ENCODE results near the gene PHACTR4. TPM values are rescaled to one million over a fixed set of nuclear protein-coding genes. Genes with fewer than 3 reads are reported as not detected.
"Not testable (repeated sequence)": the region's sequence is repeated elsewhere in the genome, so short reads cannot be mapped to it uniquely, and the experiment has no call there.

The PHACTR4 gene
- total RNA-seq, 4 donors from 2014 or later: 20.3 to 32.2 (median 27.0) TPM

GRCh38 chr1:28354121-28354520 is 15.4 kb upstream of the PHACTR4 start:
- 37% methylated on average over 3 of the region's 3 CpGs for WGBS, 2 donors (ENCODE audit: low coverage in 1 of 2)

GRCh38 chr1:28358716-28359115 is 10.8 kb upstream of the PHACTR4 start:
- H3K4me3 ChIP-seq: no peak overlapping the region
- no peak for ATAC-seq
- H3K9me3 ChIP-seq: no peaks in the 10 kb centered on the region
- H3K27ac ChIP-seq: no peak overlapping the region
- 46 to 66% methylated on average over 3 of the region's 3 CpGs for WGBS, 2 donors (ENCODE audit: low coverage in 1 of 2)
- H3K27me3 ChIP-seq: no peaks in the 10 kb centered on the region
- no peaks in the 10 kb centered on the region for H3K4me1 ChIP-seq
- TF ChIP-seq POLR2AphosphoS5 (IDR thresholded peaks at IDR 0.05) (no peak), POLR2A (IDR thresholded peaks at IDR 0.05) (no peak), CTCF (IDR thresholded peaks at IDR 0.05) (no peak), EP300 (IDR thresholded peaks at IDR 0.05) (no peak)
- H3K36me3 ChIP-seq: no peaks in the 10 kb centered on the region

More at GRCh38 chr1:28354121-28354520, 15.4 kb upstream of the PHACTR4 start:
- Histone ChIP-seq H3K27me3 (no peaks in the 10 kb centered on the region), H3K27ac (no peak overlapping the region), H3K9me3 (no peaks in the 10 kb centered on the region), H3K36me3 (no peaks in the 10 kb centered on the region), H3K4me1 (no peaks in the 10 kb centered on the region), H3K4me3 (no peak overlapping the region)
- TF ChIP-seq CTCF (IDR thresholded peaks at IDR 0.05): no peak
- TF ChIP-seq POLR2AphosphoS5 (IDR thresholded peaks at IDR 0.05): no peak
- no peak for TF ChIP-seq POLR2A (IDR thresholded peaks at IDR 0.05)
- TF ChIP-seq EP300 (IDR thresholded peaks at IDR 0.05): no peak
- no peak for ATAC-seq

- no peak overlapping the region for H3K4me3 ChIP-seq
- 38 to 46% methylated on average over 3 to 7 of the region's 7 CpGs for whole genome bisulfite sequencing, 2 donors (ENCODE audit: low coverage in 1 of 2)
- no peaks in the 10 kb centered on the region for H3K4me1 ChIP-seq
- no peak overlapping the region for H3K27ac ChIP-seq
- H3K27me3 ChIP-seq: no peaks in the 10 kb centered on the region
- H3K36me3 ChIP-seq: no peaks in the 10 kb centered on the region
- no peaks in the 10 kb centered on the region for H3K9me3 ChIP-seq
- no peak for ATAC-seq
- TF ChIP-seq POLR2A (IDR thresholded peaks at IDR 0.05): no peak
- TF ChIP-seq CTCF (IDR thresholded peaks at IDR 0.05): peak; percentile 49 to 65 (median 58)
- no peak for TF ChIP-seq EP300 (IDR thresholded peaks at IDR 0.05)
Observed at GRCh38 chr1:28359592-28360239, 9.8 kb upstream of the PHACTR4 start.

GRCh38 chr1:28364888-28365287 is 4.7 kb upstream of the PHACTR4 start:
- no peaks in the 10 kb centered on the region for H3K4me1 ChIP-seq
- TF ChIP-seq POLR2AphosphoS5 (IDR thresholded peaks at IDR 0.05): no peak
- TF ChIP-seq CTCF (IDR thresholded peaks at IDR 0.05): no peak
- no peak for TF ChIP-seq POLR2A (IDR thresholded peaks at IDR 0.05)
- TF ChIP-seq EP300 (IDR thresholded peaks at IDR 0.05): no peak
- H3K9me3 ChIP-seq: no peaks in the 10 kb centered on the region
- 30 to 65% methylated on average over 4 of the region's 4 CpGs for WGBS, 2 donors (ENCODE audit: low coverage in 1 of 2)
- no peaks in the 10 kb centered on the region for H3K36me3 ChIP-seq
- ATAC-seq: no peak
- no peaks in the 10 kb centered on the region for H3K27me3 ChIP-seq
- H3K4me3 ChIP-seq: no peak overlapping the region
- no peak overlapping the region for H3K27ac ChIP-seq

- Histone ChIP-seq H3K27me3 (no peaks in the 10 kb centered on the region), H3K27ac (no peak overlapping the region), H3K36me3 (no peaks in the 10 kb centered on the region), H3K4me1 (peaks cover 0 to 6% (median 4%) of the 10 kb centered on the region in 3 donors), H3K9me3 (no peaks in the 10 kb centered on the region), H3K4me3 (no peak overlapping the region)
- ATAC-seq: no peak
- 69 to 84% methylated on average over 4 to 5 of the region's 7 CpGs for WGBS, 2 donors (ENCODE audit: low coverage in 1 of 2)
- TF ChIP-seq POLR2AphosphoS5 (IDR thresholded peaks at IDR 0.05): no peak
- TF ChIP-seq EP300 (IDR thresholded peaks at IDR 0.05): no peak
- no peak for TF ChIP-seq POLR2A (IDR thresholded peaks at IDR 0.05)
- no peak for TF ChIP-seq CTCF (IDR thresholded peaks at IDR 0.05)
Observed at GRCh38 chr1:28365864-28366263, 3.7 kb upstream of the PHACTR4 start.

- not testable (repeated sequence) for ATAC-seq, H3K9me3 ChIP-seq, H3K27me3 ChIP-seq, H3K27ac ChIP-seq, H3K4me3 ChIP-seq, H3K36me3 ChIP-seq
- 94 to 100% methylated on average over 2 to 4 of the region's 15 CpGs for WGBS, 2 donors (ENCODE audit: low coverage in 1 of 2)
- H3K4me1 ChIP-seq: peaks cover 0 to 34% (median 9%) of the 10 kb centered on the region in 3 donors
Observed at GRCh38 chr1:28368608-28369007, 932 bp upstream of the PHACTR4 start.

Data from gastroesophageal sphincter (tissue), 4 donors.